ENCODE measurements around the gene POMP.

Gene POMP

DNA sequence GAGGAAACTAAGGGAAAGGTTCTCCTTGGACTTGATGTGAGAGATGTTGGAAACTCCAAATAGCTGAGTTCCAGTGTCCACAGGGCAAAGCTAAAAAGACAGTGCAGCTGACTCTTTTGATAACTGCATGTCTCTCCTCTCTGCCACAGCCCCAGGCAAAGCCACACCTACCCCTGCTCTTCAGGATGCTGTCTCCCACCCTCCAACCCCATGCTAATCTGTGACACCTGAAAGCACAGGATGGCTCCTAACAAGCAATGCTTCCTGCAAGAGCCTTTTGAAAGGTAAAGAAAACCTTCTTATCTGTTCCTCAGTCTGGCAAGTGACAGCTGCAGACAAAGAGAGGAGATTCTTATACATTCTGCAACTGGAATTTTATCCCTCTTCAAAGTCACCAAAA, 45.4 kb downstream of the POMP start:
- no peak for DNase-seq

DNA sequence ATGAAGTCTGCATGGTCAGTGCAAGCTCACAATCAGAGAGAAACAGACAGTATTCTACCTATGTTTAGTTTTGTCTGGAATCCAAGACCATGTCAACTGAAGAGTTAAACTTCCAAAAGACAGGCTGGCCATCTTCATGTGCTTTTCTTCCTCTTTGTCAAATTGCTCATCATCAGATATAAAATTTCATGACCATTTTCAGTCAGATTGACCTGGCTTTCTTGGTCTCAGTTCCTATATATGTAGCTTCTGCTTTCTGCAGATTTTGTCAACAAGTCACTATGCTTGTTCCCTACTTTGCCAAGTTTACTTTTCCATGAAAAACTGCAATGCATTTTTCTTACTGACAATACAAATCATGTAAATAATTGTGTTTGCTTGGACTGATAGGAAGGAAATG, 46.0 kb downstream of the POMP start:
- DNase-seq = no peak

GRCh38 chr13:28705461-28706083, 46.6 kb downstream of the POMP start:
- no peak for DNase-seq

DNA sequence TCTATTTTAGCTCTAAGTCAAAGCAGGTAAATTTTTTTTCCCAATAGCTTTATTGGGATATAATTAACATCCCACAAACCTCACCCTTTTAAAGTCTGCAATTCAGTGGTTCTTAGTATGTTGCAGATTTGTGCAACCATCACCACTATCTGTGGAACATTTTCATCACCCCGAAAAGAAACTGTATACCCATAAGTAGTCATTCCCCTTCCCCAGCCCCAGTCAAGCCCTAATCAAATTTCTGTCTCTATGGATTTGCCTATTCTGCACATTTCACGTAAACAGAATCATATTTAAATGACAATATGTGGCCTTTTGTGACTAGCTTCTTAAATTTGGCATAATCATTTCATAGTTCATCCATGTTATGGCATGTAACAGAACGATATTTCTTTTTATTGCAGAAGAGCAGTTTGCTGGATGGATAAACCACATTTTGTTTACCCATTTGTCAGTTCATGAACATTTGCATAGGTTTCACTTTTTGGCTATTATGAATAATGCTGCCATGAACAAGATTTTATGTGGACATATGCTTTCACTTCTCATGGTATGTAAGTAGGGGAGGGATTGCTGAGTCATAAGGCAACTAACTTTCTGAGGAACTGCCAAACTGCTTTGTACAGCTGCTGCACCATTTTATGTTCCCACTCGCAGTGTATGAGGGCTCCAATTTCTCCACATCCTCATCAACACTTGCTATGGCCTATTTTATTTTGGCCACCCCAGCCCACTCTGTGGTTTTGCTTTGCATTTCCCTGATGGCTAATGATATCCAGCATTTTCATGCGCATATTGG, 48.9 kb downstream of the POMP start:
- no peak for DNase-seq

- no peak for DNase-seq
Observed at GRCh38 chr13:28710161-28710560, 51.2 kb downstream of the POMP start.

- no peak for DNase-seq
Observed at GRCh38 chr13:28714651-28715050, 55.7 kb downstream of the POMP start.

DNA sequence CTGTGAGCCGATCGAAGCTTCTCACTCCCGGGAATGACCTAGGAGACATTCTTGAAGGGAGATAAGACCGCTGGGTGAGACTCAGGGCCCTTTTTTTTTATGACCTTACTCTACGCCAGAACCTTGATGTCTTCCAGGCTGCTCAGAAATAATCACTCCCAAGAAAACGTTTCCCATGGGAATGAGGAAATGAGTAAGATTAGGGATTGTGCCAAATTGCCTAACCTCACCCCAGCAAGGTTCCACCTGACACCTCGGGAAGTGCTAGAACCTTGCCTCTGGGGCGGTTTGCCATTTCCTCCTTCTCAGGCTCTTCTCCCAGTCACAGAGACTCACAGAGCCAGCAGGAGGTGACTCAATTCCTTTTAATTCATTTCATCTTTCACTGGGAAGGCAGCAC, 57.6 kb downstream of the POMP start:
- no peak for DNase-seq

DNA sequence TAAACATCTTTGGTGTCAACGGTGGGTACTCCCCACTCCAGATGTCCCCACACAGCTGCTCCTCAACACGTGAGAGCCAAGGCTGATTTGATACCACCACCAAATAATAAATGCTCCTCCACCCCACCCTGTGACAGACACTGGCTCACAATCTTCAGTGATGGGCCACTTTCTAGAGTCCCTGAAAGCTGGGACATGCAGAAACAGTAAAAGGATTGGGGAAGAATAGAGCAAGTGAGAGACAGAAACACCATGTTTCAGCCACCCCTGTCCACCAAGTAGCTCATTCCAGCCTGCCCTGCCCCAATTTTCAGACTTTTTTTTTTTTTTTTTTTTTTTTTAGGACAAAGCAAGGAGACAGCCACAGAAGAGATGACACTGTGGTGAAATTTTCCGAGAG, 58.2 kb downstream of the POMP start:
- no peak for DNase-seq

DNA sequence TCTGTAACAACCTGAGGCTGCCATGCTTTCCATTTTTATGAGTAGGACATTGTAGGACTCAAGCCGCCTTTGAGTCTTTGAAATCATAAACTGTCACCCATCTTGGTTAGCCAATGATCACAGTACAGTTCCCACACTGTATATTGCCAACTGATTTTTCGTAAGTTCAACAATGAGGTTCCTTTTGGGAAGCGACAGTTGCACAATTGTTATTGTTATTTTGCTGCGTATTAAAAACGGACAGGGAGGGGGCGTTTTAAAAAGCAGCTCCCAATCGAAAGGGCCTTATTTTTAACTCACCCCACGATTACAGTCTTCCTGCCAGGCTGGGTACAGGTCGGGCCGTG, 59.2 kb downstream of the POMP start:
- no peak for DNase-seq

- DNase-seq = peak; percentile 96
Observed at GRCh38 chr13:28718543-28719226, 59.8 kb downstream of the POMP start, which contains the start of gene SLC46A3. TSS of gene SLC46A3 (minus strand) at chr13:28718970. CDS start at chr13:28717998, 972 bp downstream.

DNA sequence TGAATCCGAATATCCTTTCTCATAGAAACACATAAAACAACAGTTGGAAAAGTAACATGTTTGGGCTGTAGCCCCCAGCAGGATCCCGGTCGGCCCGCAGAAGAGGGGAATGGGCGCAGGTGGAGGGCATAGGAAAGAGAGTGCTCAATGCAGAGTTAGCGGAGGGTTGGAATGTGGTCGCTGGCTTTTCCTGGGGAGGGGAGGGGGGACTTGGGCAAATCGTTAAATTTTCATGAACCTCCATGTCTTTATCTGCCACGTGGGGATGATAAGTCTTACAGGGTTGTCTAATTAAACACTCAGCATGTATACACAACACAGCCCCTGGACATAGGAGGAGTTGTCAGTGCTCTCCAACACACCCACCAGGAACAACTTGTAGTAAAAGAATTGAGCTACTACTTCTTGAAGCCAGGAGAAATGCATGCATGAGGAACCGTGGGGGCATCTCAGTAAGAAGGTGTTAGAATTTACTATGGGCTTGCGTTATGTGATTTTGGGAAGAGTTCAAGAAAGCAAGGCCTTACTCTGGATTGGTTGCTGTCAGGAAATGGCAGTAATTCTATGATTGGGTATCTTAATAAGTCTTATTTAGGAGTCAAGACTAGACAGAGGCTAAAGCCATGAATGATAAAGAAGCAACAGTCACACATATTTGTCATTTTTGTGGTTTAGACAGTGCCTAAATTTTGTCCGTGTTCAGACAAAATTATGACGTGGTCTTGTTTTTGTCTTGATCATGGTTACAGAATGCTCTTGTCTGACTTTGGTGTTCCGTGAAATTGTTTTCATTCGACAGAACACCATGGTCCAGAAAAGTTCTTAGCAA, 60.5 kb downstream of the POMP start:
- no peak for DNase-seq

- DNase-seq = no peak
Observed at GRCh38 chr13:28723806-28724205, 64.9 kb downstream of the POMP start.

DNA sequence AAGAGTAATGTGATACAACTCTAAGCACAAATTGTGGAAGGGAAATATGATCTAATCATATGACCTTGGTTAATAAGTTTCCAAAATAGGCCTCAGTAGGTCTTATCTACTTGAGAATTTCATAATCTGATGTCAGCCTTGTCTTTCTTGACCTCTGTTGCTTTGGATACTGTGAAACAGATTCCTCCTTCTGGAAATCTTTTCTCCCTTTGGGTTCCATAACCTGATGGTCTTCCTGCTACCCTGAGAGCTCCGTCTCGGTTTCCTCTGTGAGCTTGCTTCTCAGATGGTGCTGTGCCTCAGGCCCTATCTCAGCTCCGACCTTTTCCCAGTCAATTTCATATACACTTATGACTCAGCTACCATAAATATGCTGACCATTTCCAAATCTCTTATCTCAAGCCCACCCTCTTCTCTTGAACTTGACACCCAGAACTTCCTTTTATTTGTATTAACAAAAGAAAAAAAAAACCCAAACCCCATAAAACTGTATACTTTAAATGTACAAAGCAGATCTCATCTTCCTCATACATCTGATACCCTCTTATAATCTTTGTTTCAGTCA, 66.2 kb downstream of the POMP start:
- no peak for DNase-seq

Data from effector CD4-positive, alpha-beta T cell (primary cell).